ENCODE data around the gene ENTPD6. TPM values are rescaled to one million over a fixed set of nuclear protein-coding genes. Genes with fewer than 3 reads are reported as not detected.

ENTPD6 gene
- total RNA-seq = 33.9 and 35.0 TPM in 2 replicates

GRCh38 chr20:25195014-25195961, at the start of gene ENTPD6:
Gene ENTPD6 (plus strand): TSS chr20:25195712. CDS start chr20:25206537, 10,825 bp downstream.

GRCh38 chr20:25247956-25248785, 52.7 kb downstream of the ENTPD6 start, which contains the start of gene PYGB:
Gene PYGB (plus strand): TSS chr20:25248085. CDS start chr20:25248179, 94 bp downstream.

Other genes starting within 250 kb of the ENTPD6 start
- gene CST7, start 246.4 kb upstream of the ENTPD6 start, total RNA-seq = not detected in 2 replicates
- gene APMAP, start 203.0 kb upstream of the ENTPD6 start, total RNA-seq = 70.7 and 72.9 TPM in 2 replicates
- 8.5 and 9.8 TPM in 2 replicates for gene ACSS1, start 137.6 kb upstream of the ENTPD6 start, total RNA-seq
- not detected in 2 replicates for gene VSX1, start 113.6 kb upstream of the ENTPD6 start, total RNA-seq
- gene PYGB, start 52.4 kb downstream of the ENTPD6 start, total RNA-seq = 72.1 and 72.4 TPM in 2 replicates
- gene ABHD12, start 195.1 kb downstream of the ENTPD6 start, total RNA-seq = 22.4 and 29.4 TPM in 2 replicates
- 3.6 and 3.8 TPM in 2 replicates for gene GINS1, start 212.0 kb downstream of the ENTPD6 start, total RNA-seq

Measured in dermis lymphatic vessel endothelial cell (primary cell).